ENCODE measurements around the gene KLHDC9.

The KLHDC9 gene

DNA sequence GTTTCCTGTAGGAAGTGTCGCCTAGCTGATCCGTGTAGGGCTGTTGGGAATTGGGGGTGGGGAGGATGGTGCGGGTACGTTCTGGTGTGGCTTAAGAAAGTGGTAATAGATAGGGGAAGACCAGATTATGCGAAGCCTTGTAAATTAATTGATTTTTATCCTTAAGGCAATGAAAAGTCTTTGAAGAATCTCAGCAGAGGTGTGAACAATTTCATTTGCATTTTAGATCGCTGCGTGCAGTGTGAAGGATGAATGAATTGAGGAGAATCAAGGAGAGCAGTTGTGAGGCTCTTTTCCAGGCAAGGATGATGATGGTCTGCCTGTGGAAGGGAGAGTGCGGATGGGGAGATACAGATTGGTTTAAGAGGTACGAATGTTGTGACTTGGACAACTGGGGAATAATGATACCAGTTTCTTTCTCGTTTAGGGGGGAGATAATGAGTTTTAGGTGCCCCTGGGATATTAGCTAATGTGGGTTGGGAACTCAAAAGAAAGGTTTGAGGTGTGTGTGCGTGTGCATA is 35.1 kb downstream of the KLHDC9 start:
- no peak for DNase-seq

DNA sequence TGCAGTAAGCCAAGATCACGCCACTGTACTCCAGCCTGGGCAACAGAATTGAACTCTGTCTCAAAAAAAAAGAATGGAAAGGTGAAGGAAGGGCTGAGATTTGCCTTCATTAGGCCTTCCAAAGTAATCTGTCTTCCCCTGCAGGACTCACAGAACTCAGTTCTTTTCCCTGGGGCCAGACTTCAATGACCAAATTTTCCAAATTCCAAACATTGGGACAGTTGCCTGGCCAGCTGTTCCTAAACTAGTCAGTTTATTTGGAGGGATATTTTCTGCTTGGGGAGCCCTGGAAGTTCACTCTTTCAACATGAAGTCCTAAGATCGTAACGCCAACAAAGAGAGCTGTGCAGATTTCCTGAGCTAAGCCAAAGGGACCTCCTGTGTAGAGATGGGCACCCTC is 39.7 kb downstream of the KLHDC9 start:
- no peak for DNase-seq

DNA sequence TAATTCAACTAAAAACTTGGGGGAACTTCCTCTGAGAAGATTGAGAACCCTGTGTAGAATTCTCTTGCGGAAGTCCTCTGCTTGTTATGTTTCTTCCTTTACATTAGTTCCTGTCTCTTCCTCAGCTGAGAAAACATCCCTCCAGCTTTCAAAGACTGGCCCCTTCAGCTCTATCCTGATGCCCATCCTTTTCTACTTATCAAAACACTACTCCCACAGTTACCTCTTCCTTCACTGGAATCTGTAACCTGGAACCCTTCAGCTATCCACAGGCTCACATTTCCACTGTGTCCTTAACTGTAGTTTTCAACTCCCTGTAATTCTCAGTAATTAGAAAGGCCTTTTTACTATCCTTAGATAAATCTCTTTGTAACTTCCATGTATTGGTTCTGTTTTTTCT is 40.3 kb downstream of the KLHDC9 start:
- DNase-seq = no peak

DNA sequence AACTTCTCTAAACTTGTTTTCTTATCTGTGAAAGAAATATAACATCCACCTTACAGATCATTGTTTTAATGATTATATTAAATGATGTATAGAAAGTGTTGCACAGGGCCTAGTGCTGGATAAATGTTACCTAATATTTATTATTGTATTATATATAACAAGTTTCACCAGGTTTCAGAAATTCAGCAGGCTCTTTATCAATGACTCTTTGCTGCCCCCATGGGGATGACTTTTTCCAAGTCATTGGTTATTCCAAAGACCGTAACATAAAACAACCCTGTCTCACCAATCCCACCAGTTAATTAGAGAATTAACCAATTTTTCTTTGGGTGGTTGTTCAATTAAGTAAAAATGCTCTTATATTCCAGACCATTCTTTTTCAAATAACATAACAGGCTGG is 41.6 kb downstream of the KLHDC9 start:
- no peak for DNase-seq

DNA sequence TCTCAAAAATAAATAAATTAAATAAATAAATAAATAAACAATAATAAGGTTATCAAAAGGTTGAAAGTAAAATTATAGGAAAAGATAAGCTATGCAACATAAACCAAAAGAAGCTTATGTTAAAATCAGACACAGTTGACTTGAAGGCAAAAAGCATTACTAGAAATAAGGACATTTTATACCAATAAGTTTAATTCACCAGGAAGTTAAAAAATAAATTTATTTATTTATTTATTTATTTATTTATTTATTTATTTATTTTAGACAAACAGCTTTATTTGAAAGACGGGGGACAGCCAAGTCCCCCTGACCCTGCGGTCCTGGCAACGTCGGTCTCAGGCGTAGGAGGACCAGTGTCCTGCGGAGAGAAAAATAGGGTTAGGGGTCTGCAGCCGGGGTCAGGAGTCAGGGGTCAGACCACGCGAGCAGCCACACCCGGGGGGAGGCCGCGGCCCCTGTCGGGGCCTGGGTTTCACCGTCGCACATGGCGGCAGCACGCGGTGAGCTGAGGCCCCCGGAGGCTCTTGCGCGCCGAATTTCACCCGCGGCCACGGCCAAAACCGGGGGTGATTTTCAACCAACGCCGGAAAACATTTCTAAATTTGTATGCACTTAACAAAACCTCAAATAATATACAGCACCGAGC is 42.7 kb downstream of the KLHDC9 start:
- no peak for DNase-seq

DNA sequence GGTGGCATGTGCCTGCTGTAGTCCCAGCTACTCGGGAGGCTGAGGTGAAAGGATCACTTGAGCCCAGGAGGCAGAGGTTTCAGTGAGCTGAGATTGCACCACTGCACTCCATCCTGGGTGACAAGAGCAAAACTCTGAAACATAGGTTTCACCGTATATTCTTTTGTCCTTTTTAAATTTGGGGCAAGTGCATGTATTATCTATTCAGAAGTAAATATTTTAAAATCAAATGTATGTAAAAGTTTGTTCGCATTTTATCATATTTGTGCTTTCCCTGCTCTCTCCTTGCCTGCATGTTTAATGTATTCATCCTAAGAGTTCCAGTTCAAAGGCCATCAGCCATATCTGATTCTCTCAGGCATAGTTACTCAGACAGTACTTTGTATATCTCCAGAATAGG is 47.7 kb downstream of the KLHDC9 start:
- DNase-seq = no peak

Data from stimulated activated CD4-positive, alpha-beta T cell treated with anti-CD3 and anti-CD28 coated beads, Interleukin-1b, Interleukin-23, amount 100 ng/mL, for 48 hours (primary cell).